Astrocyte of the cerebellum (primary cell): Measurements from ENCODE around the gene GABPB1.

Experiments used
- DNase-seq: peaks from one replicate; pipeline ENCODE4 v3.0.0-alpha.2; 2011; ENCODE audit warnings: low read depth
- H3K4me3 ChIP-seq: 2 replicates; pipeline ENCODE4 v1.5.1; 2011; ENCODE audit warnings: mild to moderate bottlenecking, low read depth, low read length, moderate library complexity
- in situ Hi-C: cut with HindIII; loops from 2 replicates; pipeline ENCODE4 v1.10.0; 2017; ENCODE audit warnings: low sequenced_read_pairs
- TF ChIP-seq, protein P1 (sequence below): IDR thresholded peaks from 2 replicates; pipeline ENCODE4 v1.5.1; 2012; ENCODE audit warnings: low read length, low read depth, moderate library complexity, mild to moderate bottlenecking; ENCODE audit errors: missing control alignments

GABPB1 gene

GRCh38 chr15:50241684-50242450, 113.1 kb downstream of the GABPB1 start:
- TF ChIP-seq, protein P1, sequence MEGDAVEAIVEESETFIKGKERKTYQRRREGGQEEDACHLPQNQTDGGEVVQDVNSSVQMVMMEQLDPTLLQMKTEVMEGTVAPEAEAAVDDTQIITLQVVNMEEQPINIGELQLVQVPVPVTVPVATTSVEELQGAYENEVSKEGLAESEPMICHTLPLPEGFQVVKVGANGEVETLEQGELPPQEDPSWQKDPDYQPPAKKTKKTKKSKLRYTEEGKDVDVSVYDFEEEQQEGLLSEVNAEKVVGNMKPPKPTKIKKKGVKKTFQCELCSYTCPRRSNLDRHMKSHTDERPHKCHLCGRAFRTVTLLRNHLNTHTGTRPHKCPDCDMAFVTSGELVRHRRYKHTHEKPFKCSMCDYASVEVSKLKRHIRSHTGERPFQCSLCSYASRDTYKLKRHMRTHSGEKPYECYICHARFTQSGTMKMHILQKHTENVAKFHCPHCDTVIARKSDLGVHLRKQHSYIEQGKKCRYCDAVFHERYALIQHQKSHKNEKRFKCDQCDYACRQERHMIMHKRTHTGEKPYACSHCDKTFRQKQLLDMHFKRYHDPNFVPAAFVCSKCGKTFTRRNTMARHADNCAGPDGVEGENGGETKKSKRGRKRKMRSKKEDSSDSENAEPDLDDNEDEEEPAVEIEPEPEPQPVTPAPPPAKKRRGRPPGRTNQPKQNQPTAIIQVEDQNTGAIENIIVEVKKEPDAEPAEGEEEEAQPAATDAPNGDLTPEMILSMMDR: no peak
- H3K4me3 ChIP-seq: no peak overlapping the region
- DNase-seq: no peak
- in situ Hi-C loops: no loop called here

DNA sequence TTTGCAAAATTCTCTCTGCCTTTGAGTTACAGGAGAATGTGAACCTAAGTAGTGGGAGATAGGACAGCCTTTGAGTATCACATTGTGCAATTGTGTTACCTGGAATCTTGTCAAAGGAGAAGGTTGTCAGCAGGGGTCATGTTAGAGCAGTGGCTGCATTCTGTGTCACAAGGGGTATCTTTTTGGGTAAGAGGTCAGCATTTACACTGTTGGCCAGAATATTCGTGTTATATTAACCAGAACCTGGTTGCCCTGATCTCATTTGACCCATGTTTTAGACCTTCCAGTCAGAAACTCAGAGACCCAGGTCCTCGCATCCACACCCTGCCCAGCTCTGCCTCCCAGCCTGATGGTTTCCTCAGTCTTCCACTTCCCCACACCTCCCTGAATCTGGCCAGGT, 116.7 kb downstream of the GABPB1 start:
- in situ Hi-C loops: no loop called here
- TF ChIP-seq, protein P1: no peak
- no peak overlapping the region for H3K4me3 ChIP-seq
- DNase-seq: no peak

DNA sequence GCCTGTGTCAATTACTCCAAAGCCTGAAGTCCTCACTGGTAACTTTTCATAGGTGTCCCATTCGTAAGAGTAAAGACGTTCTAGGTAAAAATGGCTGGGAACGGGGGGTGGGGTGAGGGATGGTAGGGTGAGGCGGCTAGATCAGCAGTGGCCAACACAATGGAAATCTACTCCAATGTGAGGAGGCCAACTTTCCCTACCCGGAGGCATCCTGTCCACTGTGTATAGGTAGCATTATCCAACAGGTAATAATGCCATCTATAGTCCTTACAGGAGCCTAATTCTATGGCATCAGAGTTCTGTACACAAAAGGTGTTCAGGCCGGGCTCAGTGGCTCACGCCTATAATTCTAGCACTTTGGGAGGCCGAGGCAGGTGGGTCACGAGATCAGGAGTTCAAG, 118.6 kb downstream of the GABPB1 start:
- TF ChIP-seq, protein P1: no peak
- no peak overlapping the region for H3K4me3 ChIP-seq
- DNase-seq: no peak
- in situ Hi-C loops: no loop called here

GRCh38 chr15:50235794-50236193, 119.2 kb downstream of the GABPB1 start:
- in situ Hi-C loops: no loop called here
- H3K4me3 ChIP-seq: no peak overlapping the region
- TF ChIP-seq, protein P1: no peak
- no peak for DNase-seq

- no peak overlapping the region for H3K4me3 ChIP-seq
- in situ Hi-C loops: no loop called here
- DNase-seq: no peak
- TF ChIP-seq, protein P1: no peak
These were observed 120.2 kb downstream of the GABPB1 start for GRCh38 chr15:50234764-50235163.

DNA sequence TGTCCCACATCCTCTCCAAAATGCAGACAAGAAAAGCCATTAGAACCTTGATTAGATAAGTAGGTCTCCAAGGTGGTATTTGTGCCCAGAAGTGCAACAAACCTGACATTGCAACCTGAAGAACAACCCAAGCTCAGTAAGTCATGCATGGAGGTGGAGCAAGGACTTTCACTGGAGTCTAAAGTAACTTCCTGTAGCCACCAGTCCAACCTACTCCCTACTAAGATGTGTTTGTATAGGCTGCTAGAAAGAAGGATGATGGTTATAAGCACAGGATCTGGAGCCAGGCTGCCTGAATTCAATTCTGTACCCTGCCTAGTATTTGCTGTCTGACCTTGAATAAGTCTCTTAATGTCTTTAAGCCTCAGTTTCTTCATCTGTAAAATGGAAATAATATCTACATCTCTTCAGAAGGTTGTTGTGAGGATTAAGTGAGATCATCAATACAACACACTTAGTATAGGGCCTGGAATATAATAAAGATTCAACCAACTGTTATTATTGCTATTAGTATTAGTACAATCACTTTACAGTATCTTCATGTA, 121.7 kb downstream of the GABPB1 start:
- no peak overlapping the region for H3K4me3 ChIP-seq
- in situ Hi-C loops: no loop called here
- TF ChIP-seq, protein P1: no peak
- no peak for DNase-seq
